ENCODE data around the gene PSMB7.

Gene PSMB7

GRCh38 chr9:124355039-124355940 is 60.0 kb downstream of the PSMB7 start:
- DNase-seq, result no peak

- no peak for DNase-seq
Measured at GRCh38 chr9:124354346-124355038, 60.8 kb downstream of the PSMB7 start.

GRCh38 chr9:124353811-124354274 is 61.4 kb downstream of the PSMB7 start:
- no peak for DNase-seq

DNA sequence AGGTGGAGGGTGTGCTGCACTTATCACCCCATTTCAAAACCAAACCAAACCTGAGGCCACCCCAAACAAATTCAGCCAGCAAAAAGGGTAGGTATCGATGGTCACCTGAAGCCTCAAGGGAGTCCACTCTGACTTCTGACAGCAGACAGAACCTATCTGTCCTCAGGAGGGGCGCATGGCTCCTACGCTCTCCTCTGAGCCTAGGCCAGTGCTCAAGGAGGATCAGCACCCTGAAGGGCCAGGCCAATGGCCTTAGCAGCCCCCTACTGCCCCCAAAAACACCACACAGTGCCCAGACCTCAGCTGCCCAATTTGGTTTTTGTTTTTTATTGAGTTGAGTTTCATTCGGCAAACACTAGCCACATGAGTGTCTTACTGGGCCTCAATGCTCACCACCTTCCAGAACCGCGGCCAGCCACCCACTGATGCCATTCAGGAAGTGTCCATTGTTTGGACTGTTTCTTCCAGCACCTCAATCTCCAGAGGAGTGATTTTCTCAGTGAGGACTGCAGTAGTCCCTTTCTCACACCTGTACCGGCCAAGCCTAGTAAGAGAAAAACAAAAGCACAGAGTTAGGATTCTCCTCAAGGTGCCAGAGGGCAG is 62.0 kb downstream of the PSMB7 start:
- no peak for DNase-seq

DNA sequence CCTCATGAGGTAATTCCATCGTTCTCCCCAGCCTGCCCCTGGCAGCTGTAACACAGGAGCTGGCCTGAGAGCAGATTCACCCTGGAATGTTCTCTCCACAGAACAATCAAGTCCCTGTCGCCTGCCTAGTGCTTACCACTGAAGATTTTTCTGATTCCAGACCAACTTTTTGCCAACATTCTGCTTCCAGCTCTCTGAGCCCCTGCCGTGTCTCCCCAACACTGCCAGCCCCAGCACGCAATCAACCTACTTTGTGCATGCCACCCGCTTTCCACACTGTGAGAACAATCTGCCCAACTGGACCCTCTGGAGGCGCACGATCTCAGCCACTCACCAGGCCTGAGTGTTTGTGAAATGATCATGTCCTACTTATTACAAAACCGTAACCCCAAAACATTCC is 62.6 kb downstream of the PSMB7 start:
- DNase-seq, result no peak

GRCh38 chr9:124351672-124352468 is 63.4 kb downstream of the PSMB7 start:
- DNase-seq, result no peak

GRCh38 chr9:124350494-124351263 is 64.6 kb downstream of the PSMB7 start:
- no peak for DNase-seq

- no peak for DNase-seq
Measured at GRCh38 chr9:124349675-124350493, 65.4 kb downstream of the PSMB7 start.

GRCh38 chr9:124349267-124349666 is 66.0 kb downstream of the PSMB7 start:
- no peak for DNase-seq

DNA sequence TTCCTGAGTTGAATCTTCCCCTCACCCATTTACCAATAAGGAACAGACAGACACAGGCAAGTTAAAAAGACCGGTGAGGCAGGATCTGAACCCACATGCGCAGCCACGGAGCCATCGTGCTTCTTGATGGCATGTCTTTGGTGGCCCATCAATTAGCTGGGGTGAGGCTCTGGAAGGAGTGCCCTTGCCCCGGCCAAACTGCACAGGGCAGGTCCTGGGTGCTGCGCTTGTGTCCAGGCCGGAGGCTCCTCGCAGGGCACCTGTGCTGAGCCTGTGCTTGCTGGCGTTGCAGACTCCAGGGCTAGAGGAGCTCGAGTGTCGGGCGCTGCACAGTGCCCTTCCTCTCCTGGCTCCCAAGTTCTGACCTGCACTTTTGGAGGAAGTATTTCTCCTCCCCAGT is 66.4 kb downstream of the PSMB7 start:
- no peak for DNase-seq

DNA sequence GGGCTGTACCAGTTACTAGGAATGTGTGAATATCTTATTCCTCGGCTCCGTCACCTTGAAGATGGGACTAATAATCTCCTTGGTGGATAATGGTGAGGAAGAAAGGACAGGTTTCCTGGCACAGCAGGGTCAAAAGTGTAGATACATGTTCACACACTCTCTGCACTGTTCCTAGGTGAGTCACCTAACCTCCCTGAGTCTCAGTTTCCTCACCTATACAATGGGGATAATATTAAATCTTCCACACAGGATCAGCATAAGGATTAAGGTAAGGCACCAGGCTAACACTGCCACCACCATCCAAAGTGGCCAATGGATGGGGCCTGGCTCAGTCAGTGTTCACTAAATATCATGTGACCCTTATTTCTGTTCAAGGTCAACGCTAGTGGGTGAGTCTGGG is 66.9 kb downstream of the PSMB7 start:
- DNase-seq, result no peak

GRCh38 chr9:124347968-124348358 is 67.3 kb downstream of the PSMB7 start:
- no peak for DNase-seq

GRCh38 chr9:124347206-124347967 is 67.9 kb downstream of the PSMB7 start:
- DNase-seq, result no peak

DNA sequence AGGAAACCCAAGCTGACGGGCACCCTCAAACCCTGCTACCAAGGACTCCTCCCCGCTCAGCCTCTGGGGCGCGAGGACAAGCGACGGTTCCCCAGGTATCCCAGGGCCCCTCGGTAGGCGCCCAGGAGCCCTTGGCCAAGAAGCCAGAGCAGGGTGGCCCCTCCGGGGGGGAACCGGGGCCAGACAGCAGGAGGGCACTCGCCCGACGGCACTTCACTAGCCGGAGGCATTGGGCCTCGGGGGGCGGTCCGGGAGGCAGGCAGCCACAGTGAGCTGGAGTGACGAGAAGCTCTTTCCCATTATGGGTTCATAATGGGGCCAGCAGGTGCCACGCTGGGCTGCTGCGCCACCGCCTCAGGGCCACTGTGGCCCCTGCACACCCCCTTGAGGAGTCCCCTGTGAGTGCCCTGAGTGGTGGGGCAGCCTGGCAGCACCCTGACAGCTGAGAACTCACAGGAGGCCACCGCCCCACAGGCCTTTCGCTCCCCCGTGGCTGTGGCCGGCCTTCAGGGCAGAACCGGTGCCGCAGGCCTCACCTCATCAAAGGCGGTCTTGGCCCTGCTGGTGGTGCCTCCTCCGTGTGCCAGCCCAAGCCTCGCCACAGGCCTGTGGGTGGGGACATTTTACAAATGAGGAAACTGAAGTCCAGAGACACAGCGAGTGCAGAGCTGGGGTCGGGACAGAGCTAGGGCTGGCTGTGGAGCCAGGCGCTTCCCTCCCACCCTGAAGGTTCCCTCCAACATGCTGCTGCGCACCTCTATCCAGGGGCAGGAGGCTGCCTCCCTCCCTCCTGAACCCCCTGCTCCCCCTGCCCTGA is 68.7 kb downstream of the PSMB7 start:
- DNase-seq, result no peak

- no peak for DNase-seq
Measured at GRCh38 chr9:124345751-124346281, 69.4 kb downstream of the PSMB7 start.

- DNase-seq, result no peak
Measured at GRCh38 chr9:124345063-124345462, 70.2 kb downstream of the PSMB7 start.

GRCh38 chr9:124344291-124345050 is 70.8 kb downstream of the PSMB7 start:
- no peak for DNase-seq

DNA sequence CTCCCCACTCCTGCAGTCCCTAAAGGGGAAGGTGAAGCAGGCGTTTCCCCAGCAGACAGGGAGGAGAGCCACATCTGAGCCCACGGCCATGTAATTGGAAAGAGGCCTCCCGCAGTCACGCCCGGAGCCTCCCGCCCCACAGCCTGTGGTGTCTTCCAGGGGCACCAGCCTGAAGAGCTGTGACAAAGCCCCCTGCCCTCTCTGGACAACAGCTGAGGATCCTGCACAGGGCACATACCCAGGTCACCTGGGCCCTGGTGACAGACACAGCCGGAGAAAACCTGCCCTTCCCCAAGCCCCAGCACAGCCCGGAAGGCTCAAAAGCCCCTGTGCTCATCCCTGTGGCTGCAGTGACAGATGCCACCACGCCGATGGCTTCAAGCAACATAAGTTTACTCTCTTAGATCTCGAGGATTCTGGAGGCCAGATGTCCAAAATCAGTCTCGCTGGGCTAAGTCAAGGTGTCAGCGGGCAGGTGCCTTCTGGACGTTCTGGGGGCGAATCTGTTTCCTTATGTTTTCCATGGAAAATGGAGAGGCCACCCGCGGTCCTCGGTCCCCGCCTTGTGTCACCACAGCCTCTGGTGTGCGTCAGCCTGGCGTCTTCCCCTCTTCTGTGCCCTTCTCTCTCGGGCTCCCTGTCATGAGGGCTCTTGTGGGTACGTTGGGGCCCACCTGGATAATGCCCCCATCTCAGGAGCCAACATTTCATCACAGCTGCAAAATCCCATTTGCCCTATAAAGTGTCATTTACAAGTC is 71.5 kb downstream of the PSMB7 start:
- DNase-seq, result no peak
